HG03045 (cell line): ENCODE measurements around the gene MBNL1.

Experiments
- ATAC-seq: cut with Tn5 transposase; IDR thresholded peaks from one replicate; pipeline ENCODE4 v1.9.1; 2021; ENCODE audit warnings: mild to moderate bottlenecking, moderate library complexity; ENCODE audit not compliant: unreplicated experiment

Gene MBNL1

DNA sequence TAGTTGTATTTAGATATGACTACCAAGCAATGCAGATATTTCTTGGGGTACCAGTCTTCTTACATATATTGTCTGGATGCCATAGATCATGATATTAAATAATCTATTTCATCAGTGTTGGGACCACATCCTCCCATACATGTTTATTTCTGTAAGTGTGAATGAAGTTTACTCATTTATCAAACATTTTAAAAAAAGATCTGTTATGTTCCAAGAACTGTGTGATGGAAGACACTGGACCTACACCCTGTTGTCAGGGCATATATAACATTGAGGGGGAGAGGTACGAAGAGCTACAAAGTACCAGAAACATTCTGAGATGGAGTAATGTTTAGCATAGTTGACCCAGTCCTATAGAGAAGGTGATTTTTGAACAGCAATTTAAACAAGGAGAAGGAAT, 26.6 kb downstream of the MBNL1 start:
- no peak for ATAC-seq

DNA sequence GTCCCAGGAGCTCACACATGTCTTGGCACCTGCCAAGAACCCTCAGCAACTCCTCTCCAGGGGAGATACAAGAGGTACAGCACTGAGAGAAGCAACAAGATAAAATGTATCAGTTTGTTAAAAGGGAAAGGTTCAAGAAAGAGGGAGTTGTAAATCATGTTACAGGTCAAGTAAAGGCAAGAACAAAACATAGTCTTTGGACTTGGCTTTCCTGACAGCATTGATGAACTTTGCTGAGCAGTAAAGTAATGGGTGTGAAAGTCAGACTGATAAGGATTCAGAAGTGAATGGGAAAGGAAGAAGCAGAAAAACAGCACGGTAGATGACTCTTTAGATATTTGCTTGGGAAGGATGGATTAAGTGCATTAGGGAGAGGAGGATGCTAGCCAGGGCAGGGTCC, 27.1 kb downstream of the MBNL1 start:
- no peak for ATAC-seq

DNA sequence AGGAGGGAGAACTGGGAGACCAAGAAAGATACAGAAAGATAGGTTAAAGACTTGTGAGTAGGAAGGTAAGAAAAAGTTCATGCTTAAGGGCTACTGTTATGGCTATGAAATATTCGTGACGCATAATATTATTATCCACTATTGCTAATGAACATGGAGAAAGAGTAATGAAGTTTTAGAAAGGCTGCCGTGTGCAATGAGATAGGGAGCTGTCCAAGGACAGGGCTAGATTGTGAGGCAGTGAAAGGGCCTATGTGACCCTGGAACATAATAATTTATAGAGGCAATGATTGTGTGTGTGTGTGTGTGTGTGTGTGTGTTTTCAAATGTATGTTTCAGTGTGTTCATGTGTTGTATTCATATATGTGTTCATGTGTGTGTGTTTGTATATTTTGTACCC, 27.7 kb downstream of the MBNL1 start:
- ATAC-seq = no peak

DNA sequence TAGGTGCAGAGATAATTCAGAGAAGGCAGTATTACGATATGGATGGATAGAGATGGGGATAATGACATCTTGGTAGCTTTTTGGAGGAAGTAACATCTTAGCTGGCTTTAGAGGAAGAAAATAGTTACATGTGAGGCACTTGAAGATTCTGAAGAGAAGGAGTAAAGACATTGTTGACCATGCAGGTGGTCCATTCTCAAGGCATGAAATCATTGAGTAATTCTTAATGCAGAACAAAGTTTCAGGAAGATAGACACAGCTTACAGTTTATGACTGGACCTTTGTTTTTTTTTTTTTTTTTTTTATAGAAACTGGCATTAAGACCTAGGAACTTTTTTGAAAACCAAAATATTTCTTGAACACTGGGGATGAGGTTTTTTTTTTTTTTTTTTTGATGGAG, 28.2 kb downstream of the MBNL1 start:
- ATAC-seq = no peak

DNA sequence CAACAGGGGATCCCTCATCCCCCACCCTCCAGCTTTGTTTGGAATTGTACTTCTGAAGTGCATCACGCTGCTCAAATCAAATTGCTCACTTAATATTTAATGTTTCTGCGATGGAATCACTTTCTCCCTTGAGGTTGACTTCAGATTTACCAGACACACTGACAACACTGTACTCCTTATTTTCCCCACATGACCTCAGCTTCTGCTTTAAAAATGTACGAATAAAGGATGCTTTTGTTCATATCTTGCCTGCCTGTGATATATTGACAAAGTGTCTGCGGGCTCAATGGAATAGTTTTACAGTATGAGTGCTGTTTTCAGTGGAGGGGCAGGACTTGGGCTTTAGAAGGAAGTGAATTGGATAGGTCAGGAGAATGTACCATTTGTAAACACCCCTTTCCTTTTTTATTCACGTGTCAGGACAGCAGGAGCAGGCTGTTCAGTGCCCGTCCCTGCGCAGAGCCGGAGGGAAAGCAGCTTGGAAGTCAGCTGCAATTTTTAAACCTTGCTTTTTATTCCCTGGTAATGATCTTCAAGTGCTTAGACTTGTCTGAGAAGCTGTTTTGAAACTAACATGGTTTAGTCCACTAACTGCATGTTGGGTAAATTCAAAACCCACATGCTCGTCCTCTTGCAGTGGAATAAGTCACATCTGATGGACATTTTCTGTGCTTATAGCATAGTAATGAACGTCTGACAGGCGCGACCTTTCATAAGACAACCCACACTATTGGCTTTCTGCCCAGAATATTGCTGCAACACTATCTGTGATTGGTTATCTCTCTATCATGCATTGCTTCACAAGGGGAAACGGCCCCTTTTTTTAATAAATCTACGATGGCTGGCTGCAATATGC, 29.9 kb downstream of the MBNL1 start:
- ATAC-seq = peak; percentile 44

DNA sequence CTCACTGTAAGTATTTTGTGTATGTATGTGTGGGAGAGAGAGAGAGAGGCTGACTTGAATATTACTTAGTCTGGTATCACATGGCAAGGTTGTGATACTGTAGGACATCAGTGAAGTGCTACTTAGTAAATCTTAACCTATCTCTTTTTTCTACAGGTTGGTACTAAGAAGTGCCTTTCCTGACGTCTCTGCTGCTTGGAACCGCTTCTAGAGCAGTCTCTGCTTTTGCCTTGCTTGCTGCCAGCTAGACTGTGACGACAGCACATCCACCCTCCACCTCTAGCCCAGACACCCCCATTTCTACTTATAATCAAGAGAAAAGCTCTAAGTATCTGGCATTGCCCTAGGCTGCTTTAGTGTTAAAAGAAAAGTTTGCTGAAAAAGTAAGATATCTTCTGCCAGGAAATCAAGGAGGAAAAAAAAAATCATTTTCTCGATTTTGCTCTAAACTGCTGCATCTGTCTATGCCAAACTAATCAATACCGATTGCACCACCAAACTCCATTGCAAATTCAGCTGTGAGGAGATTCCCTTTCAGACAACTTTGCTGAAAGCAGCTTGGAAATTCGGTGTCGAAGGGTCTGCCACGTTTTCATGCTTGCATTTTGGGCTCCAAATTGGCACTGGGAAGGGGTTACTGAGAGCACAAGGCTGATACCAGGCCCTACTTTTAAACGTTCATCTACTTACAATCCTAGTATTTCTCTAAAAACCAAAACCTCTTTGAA, 30.7 kb downstream of the MBNL1 start:
- no peak for ATAC-seq

DNA sequence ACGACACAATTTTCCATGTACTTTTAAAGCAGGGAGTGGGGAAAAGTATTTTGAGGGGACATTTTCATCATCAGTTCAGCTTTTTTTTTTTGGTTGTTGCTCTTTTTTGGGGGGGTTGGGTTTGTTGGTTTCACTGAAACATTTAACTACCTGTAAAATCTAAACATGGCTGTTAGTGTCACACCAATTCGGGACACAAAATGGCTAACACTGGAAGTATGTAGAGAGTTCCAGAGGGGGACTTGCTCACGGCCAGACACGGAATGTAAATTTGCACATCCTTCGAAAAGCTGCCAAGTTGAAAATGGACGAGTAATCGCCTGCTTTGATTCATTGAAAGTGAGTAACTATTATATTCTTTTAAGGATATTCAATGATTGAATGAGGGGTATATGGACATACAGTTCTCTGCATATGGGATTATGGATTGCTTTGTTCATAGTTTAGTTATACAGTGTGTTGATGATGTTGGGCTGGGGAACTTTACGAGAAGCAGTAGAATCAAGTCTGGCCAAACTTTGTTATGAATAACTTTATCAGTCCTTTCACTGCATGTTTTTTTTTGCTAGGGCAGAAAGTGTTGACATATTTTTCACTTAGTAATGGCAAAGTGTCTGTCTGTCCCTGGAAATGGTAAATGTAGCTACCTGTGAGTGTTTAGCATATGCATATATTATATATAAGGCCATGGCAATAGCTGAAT, 31.5 kb downstream of the MBNL1 start:
- ATAC-seq = no peak

DNA sequence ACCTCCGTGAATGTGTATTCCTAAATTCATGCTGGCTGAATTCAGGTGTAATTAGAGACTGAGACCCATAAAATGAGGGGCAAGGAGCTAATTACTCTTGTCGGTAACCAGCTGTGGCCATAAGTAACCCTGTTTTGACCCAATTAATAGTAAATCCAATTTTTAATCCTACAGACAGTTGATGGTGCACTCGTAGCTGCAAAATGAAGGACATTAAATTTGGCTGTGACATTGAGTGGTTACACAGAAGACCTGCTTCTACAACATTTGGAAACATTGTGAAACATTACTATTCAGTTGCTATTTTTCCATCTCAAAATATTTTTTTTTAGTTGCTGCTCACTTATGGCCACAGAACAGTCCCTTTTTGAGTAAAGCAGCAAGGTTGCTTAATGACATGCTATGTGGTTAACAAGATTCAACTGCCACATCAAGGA, 33.0 kb downstream of the MBNL1 start:
- ATAC-seq = no peak

DNA sequence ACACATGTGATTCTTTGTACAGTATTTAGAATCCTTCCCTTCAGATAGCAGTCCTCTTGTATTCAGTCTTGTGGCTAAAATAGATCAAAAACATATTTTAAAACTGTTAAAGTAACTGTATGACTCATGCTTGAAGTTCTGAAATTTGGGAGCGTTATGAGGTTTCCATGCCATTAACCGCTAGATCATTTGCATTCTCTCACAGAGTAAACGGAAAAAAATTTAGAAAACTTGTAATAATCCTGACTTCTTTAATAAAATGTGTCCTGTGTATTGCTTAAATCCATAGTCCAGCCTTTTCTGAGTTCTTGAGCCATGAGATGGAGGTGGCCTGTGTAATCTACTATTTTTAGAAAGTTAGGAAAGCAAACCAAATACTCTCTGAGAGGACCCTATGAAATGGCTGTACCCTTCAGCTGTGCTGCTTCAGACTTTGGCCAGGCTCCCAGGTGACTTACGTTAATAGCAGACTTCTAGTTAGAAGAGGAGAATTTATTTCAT, 33.8 kb downstream of the MBNL1 start:
- ATAC-seq = peak; percentile 76

DNA sequence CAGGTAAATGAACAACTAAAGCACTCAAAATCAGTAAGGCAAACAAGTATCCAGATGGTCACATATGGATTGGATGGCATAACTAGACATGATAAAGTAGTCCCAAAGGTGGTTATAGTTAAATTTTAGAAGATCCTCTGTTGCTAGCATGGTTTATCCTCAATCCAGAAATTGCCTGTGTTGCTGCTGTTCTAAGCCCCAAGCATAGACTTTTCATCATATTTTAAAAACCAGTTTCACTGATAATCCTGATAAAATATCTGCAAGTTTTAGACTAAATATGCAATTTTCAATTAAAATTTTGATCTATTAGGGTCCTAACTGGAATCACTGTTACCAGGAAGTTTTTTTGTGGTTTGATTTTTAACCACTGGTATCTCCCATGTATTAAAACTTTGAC, 35.4 kb downstream of the MBNL1 start:
- no peak for ATAC-seq

DNA sequence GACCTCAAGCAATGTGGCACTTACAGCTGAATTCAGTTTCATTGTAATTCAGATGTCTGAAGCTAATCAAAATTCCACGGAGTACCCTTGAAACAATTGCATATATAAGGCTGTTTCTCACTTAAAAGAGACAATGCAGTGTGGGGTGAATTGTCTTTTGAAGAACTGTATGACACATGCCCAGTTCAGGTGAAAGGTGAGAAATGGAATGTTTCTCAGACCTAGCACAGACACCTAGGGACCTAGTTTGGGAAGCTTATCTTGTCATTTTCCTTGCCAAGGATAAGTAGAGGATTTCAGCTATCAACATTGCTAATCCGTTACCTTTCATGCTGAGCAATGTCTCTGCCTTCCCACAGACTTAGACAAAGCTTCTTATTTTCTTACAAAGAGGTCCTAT, 36.3 kb downstream of the MBNL1 start:
- ATAC-seq = no peak

DNA sequence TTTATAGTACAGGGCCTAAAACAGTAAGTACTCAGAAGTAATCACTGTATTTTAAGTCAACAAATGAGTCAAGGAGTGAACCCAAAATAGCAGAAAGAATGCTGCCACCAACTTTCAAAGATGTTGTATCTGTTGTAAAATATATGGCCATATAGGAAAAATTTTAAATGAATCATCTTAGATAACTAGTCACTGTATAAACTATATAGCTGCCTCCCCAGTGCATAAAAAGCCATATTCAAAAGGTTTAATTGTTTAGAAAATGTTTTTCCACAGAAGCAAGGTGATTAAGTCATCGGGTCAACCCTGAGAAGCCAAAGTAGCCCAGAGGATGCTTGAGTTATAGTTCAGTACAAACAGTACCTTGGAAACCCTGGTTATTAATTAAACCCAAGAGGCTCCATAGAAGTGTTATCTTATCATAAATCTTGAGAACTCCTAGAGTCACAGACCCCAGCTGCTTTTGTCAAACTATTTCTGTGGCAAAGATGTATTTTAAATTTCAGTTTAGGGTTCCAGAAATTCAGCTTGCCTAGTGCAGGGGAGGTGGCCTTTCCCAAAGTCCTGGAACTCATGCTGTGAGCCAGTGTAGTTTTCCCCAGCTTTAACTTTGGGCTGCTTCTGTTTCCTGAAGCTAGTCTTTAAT, 39.2 kb downstream of the MBNL1 start:
- ATAC-seq = no peak

DNA sequence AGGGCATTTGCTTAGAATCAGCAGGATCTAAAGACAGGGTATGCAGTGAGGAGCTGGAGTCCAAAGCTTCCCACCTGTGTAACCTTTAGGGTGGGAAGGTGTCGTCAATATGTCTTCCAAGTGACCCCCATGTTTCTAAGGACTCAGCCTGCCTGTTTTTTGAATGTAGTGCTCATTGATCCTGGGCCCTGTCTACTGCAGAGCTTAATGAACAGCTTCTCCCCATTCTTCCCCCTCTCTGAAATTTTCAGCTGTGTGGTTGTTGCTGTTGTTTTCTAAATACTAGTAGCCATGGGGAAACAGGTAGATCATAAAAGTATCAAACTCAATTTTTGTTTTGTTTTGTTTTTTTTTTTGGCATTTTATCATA, 39.7 kb downstream of the MBNL1 start:
- no peak for ATAC-seq

DNA sequence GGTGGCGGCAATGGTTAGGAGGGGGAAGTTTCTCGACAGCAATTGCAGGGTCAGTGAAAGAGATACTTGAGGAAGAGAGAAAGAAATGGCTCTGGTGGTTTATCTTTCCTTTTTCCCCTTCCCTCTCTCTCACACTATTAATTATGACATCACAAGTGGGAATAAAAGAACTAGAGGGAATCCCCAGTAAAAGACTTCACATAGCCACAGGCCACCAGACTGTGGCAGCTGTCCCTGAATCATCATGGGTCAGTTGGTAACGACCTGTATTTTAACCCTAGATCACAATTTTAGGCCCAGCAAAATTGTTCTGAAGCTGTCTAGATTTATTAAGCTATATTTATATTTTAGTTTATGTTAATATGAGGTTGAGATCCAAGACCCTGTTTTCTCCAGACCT, 40.3 kb downstream of the MBNL1 start:
- no peak for ATAC-seq

DNA sequence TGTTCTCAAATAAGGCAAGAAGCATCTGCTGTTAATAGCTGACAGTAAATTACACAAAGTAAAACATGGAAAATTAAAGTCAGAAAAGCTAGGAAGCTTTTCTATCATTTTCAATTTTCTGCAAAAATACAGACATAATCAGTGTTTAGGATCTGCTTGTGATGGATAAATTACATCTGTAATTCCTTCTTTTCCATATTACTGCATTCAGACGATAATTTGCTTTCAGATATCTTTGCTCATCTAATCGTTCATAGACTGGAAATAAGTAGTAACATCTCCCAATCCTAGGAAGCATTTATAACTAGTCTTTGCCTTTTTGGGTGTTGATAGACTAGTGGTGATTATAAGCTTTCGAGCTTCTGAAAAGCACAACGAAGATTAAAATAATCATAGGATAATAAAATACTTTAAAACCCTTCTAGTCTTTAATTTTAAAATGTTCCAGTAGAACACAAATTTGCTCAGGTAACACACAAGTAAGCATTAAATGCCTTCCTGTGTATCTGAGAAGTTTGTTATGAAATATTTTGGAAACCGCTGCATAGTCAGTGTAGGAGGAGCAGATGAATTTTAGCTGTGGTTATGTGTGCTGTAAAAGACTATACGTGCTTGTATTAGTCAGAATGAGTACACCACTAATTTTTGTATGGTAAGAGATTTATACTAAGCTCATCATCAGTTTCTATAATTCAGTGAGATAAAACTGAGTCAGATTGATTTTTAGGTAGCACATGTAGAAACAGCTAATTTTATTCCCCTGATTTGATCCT, 41.0 kb downstream of the MBNL1 start:
- no peak for ATAC-seq

DNA sequence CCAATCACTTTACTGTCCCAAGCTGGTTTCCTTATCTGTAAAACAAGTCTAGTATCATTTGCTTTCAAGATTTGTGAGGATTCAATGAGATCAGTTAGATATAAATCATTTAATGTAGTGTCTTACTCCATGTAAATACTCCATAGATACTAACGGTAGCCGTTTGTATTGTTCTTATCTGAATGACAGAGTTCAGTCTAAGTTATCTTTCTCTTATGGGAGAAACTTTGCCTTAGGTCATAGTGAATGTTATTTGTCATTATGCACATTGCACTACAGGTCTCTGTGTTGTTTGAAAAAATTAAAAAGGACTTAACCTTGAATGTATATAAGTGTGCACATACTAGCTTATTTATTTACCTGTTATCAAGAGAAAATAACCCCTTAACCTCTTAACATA, 44.7 kb downstream of the MBNL1 start:
- ATAC-seq = no peak

DNA sequence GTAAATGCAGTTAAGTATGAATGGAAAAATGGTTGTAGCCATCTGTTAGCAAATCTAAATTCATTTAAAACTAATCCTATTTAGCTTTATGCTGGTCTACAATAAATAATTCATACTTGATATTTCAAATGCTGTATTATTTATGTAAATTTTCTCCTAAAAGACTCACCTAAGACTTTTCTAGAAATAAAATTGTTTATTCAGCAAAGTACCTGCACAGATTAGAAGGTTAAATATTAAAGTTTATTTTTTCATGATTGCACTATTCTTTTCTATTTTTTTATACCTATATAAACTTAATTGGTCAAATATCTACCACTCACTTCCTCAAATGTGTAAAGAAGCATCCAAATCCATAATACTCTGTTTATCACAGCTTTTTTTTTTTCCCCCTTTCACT, 45.2 kb downstream of the MBNL1 start:
- no peak for ATAC-seq

DNA sequence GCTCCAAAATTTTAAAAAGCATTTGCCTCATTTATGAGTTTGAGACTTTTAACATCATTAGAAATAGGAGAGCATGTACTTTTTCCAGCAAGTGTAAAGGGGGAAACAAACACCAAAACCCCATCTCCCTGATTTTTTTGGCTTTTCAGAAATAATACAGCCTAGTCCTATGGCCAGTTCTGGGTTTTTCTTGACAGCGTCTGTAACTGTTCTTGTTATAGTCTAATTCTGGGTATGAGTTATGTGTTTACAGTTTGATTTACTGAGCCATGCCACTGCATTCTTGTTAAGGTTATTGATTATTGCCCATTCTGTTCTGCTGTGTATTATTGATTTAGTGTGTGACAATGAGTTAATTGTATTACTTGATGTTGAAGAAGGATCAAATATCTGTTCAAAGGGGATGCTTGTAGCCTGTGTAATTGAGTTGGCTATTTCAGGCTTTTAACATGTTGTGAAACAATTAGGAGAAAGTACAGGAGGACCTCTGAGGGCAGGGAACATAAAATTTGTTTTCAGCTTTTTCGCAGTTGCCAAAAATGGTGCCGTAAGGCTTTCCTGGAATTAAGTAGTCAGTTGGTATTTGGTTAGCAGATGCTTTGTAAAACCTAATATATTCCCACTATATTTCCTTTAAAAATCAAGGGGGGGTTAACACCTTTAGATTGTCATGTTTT, 46.1 kb downstream of the MBNL1 start:
- ATAC-seq = no peak

DNA sequence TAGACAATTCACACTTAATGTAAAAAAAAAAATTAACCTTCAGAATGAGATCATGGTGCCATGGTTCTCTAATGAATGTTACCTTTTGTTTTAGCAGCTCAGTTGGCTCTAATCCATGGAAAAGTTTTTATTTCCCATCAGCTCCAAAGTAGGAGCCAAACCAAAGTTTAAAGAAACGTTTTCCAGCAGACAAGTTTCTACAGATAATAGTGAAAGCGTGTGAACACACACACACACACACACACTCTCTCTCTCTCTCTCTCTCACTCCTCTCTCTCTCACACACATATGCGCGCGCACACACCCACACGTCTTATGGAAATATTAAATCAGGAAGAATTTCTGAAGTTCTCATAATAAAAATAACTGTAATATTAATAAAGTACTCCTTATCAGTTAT, 46.9 kb downstream of the MBNL1 start:
- ATAC-seq = no peak

DNA sequence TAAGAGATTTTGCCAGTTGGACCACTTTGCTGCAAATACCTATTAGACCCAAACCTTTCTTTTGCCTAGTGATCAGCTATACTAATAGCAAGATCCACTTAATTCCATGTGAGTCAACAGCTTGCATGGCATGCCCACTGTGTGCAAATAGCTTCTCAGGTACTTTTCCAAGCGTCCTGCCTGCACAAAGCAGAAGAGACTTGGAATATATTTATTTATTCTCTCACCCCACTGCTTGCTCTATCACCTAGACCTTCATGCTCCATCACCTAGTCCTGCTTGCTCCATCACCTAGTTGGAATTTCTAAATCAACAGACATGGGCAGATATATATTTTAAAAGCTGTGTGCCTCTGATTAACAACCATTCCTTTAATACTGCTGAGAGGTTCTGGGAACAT, 47.6 kb downstream of the MBNL1 start:
- ATAC-seq = no peak
